H1 (cell line): ENCODE results near the gene PTPRH. TPM values are rescaled to one million over a fixed set of nuclear protein-coding genes. Genes with fewer than 3 reads are reported as not detected.

Source experiments
- CTCF ChIA-PET: fragments of 300-600 bp; sonication (Branson Sonifier 250); formaldehyde crosslinking; loops from one replicate; lab custom pipeline; 2021; ENCODE audit not compliant: partially characterized antibody; lab: Charles Lee
- POLR2A ChIA-PET: fragments of 300-600 bp; sonication (Branson Sonifier 250); formaldehyde crosslinking; loops from one replicate; lab custom pipeline; 2021; ENCODE audit warnings: inconsistent platforms; ENCODE audit not compliant: partially characterized antibody; lab: Charles Lee
- DNase-seq, 2 experiments: peaks; one replicate each; pipeline versions ENCODE4 v3.0.0 to v3.0.0-alpha.2; 2010 to 2022; ENCODE audit warnings: low spot score in 2 of 2, low read depth in 1 of 2, mixed read lengths in 1 of 2
- FAIRE-seq: peaks from 2 replicates; lab custom pipeline; 2011; peaks lifted over from hg19 to GRCh38; lab: Jason Lieb, UNC
- H2AFZ ChIP-seq: 2 replicates; pipeline ENCODE4 v1.8.1; 2012; ENCODE audit warnings: low read length, inconsistent platforms
- H2AK5ac ChIP-seq: 2 replicates; pipeline ENCODE4 v1.6.1; 2013; ENCODE audit warnings: low read depth, low read length
- H2BK120ac ChIP-seq: replicated peaks from 2 replicates; pipeline ENCODE3; 2013; ENCODE audit warnings: low read depth, low read length, inconsistent platforms
- H2BK12ac ChIP-seq: 2 replicates; pipeline ENCODE4 v1.6.1; 2013; ENCODE audit warnings: low read depth, low read length
- H2BK15ac ChIP-seq: 2 replicates; pipeline ENCODE4 v1.6.1; 2013; ENCODE audit warnings: low read length
- H2BK20ac ChIP-seq: 2 replicates; pipeline ENCODE4 v1.6.1; 2013; ENCODE audit warnings: low read length
- H2BK5ac ChIP-seq: 2 replicates; pipeline ENCODE4 v1.6.1; 2013; ENCODE audit warnings: low read depth, low read length
- H3K14ac ChIP-seq: 2 replicates; pipeline ENCODE4 v1.6.1; 2013; ENCODE audit warnings: inconsistent platforms; ENCODE audit not compliant: insufficient read length
- H3K18ac ChIP-seq: 2 replicates; pipeline ENCODE4 v1.6.1; 2013; ENCODE audit warnings: low read length; ENCODE audit errors: extremely low read depth
- H3K23ac ChIP-seq: 2 replicates; pipeline ENCODE4 v1.6.1; 2013; ENCODE audit warnings: inconsistent platforms; ENCODE audit not compliant: insufficient read length
- H3K23me2 ChIP-seq: 2 replicates; pipeline ENCODE4 v1.6.1; 2013; ENCODE audit warnings: low read depth, low read length
- H3K27ac ChIP-seq: 2 replicates; pipeline ENCODE4 v1.6.1; 2011; ENCODE audit warnings: low read depth, low read length, inconsistent platforms
- H3K27me3 ChIP-seq, 4 experiments: replicated peaks in 1 of 4; 1 replicate in 1 of 4; 2 replicates in 3 of 4; pipeline versions ENCODE4 v1.6.1 to v1.8.1; 2011 to 2013; ENCODE audit warnings: low read length in 3 of 4, mild to moderate bottlenecking in 3 of 4, inconsistent platforms in 2 of 4, mixed read lengths in 2 of 4, moderate library complexity in 1 of 4; ENCODE audit not compliant: control insufficient read depth in 3 of 4, insufficient read depth in 3 of 4; ENCODE audit errors: extremely low read depth in 1 of 4
- H3K36me3 ChIP-seq, 4 experiments: 2 replicates each; pipeline versions ENCODE4 v1.6.1 to v1.8.1; 2011 to 2013; ENCODE audit warnings: mild to moderate bottlenecking in 4 of 4, low read length in 3 of 4, moderate library complexity in 2 of 4, control low read depth in 1 of 4, inconsistent platforms in 1 of 4; ENCODE audit not compliant: insufficient read depth in 4 of 4, control insufficient read depth in 2 of 4
- H3K4ac ChIP-seq: replicated peaks from 2 replicates; pipeline ENCODE3; 2013; ENCODE audit warnings: low read length, low read depth, mixed read lengths, inconsistent platforms; ENCODE audit not compliant: insufficient read length
- H3K4me1 ChIP-seq, 4 experiments: replicated peaks in 1 of 4; 1 replicate in 1 of 4; 2 replicates in 3 of 4; pipeline versions ENCODE4 v1.6.1 to v1.8.1; 2011 to 2013; ENCODE audit warnings: low read length in 3 of 4, inconsistent platforms in 2 of 4, mixed read lengths in 1 of 4; ENCODE audit not compliant: insufficient read depth in 4 of 4, control insufficient read depth in 3 of 4
- H3K4me2 ChIP-seq, 2 experiments: 2 replicates each; pipeline versions ENCODE4 v1.6.1 to v1.8.1; 2011 to 2013; ENCODE audit warnings: low read depth in 2 of 2, low read length in 2 of 2, control low read depth in 1 of 2, inconsistent platforms in 1 of 2, mild to moderate bottlenecking in 1 of 2; ENCODE audit not compliant: insufficient read depth in 1 of 2
- H3K4me3 ChIP-seq, 4 experiments: fragments of 200-600, 300-600 bp in 1 of 4; sonication (generic), shearing (Covaris generic), sonication (Bioruptor Twin) in 1 of 4; 2 replicates each; pipeline versions ENCODE4 v1.5.1 to v1.8.1; 2011 to 2016; ENCODE audit warnings: low read length in 4 of 4, low read depth in 3 of 4, control low read depth in 2 of 4, inconsistent platforms in 2 of 4, mild to moderate bottlenecking in 2 of 4, mixed read lengths in 1 of 4, moderate library complexity in 1 of 4; ENCODE audit not compliant: insufficient read depth in 2 of 4; ENCODE audit errors: extremely low read depth in 1 of 4
- H3K56ac ChIP-seq: replicated peaks from 2 replicates; pipeline ENCODE3; 2013; ENCODE audit warnings: low read depth, mild to moderate bottlenecking, mixed read lengths, low read length, inconsistent platforms; ENCODE audit not compliant: insufficient read length
- H3K79me1 ChIP-seq: 2 replicates; pipeline ENCODE4 v1.6.1; 2013; ENCODE audit warnings: low read depth, low read length, control low read depth
- H3K79me2 ChIP-seq, 2 experiments: 2 replicates each; pipeline versions ENCODE4 v1.6.1 to v1.8.1; 2012 to 2013; ENCODE audit warnings: low read length in 2 of 2, mild to moderate bottlenecking in 2 of 2, inconsistent platforms in 1 of 2; ENCODE audit not compliant: insufficient read depth in 2 of 2, control insufficient read depth in 1 of 2
- H3K9ac ChIP-seq, 4 experiments: replicated peaks in 1 of 4; 1 replicate in 1 of 4; 2 replicates in 3 of 4; pipeline versions ENCODE4 v1.6.1 to v1.8.1; 2011 to 2013; ENCODE audit warnings: low read depth in 3 of 4, low read length in 3 of 4, control low read depth in 2 of 4, mild to moderate bottlenecking in 2 of 4, moderate library complexity in 2 of 4, inconsistent platforms in 1 of 4; ENCODE audit errors: extremely low read depth in 1 of 4
- H3K9me3 ChIP-seq, 2 experiments: 2 replicates each; pipeline versions ENCODE4 v1.6.1 to v1.8.1; 2012 to 2013; ENCODE audit warnings: mild to moderate bottlenecking in 2 of 2, moderate library complexity in 2 of 2, control low read depth in 1 of 2, inconsistent platforms in 1 of 2, low read depth in 1 of 2, low read length in 1 of 2, mixed read lengths in 1 of 2; ENCODE audit not compliant: insufficient read depth in 2 of 2
- H4K20me1 ChIP-seq, 2 experiments: replicated peaks in 1 of 2; 2 replicates each; pipeline versions ENCODE3 to v1.8.1; 2011 to 2013; ENCODE audit warnings: inconsistent platforms in 2 of 2, low read length in 2 of 2, mild to moderate bottlenecking in 1 of 2; ENCODE audit not compliant: insufficient read depth in 2 of 2, control insufficient read depth in 1 of 2
- H4K5ac ChIP-seq: 2 replicates; pipeline ENCODE4 v1.6.1; 2013; ENCODE audit warnings: low read length, low read depth, mixed read lengths, inconsistent platforms; ENCODE audit not compliant: insufficient read length
- H4K8ac ChIP-seq: 2 replicates; pipeline ENCODE4 v1.8.0; 2013; ENCODE audit warnings: mild to moderate bottlenecking, moderate library complexity, low read length, inconsistent platforms; ENCODE audit not compliant: insufficient read depth; ENCODE audit errors: extremely low read depth
- H4K91ac ChIP-seq: replicated peaks from 2 replicates; pipeline ENCODE3; 2013; ENCODE audit warnings: low read length, mixed read lengths, inconsistent platforms; ENCODE audit not compliant: insufficient read length
- CEBPB ChIP-seq: IDR thresholded peaks from 2 replicates; pipeline ENCODE4 v1.6.1; 2012; ENCODE audit warnings: low read depth, low read length
- CHD2 ChIP-seq: IDR thresholded peaks from 2 replicates; pipeline ENCODE4 v1.6.1; 2012; ENCODE audit warnings: low read length, improper control_type of control experiment
- EGR1 ChIP-seq: IDR thresholded peaks from 2 replicates; pipeline ENCODE4 v1.6.1; 2011; ENCODE audit warnings: low read depth, low read length, borderline replicate concordance
- MAFK ChIP-seq: IDR thresholded peaks from 2 replicates; pipeline ENCODE4 v1.6.1; 2012; ENCODE audit warnings: low read depth, mild to moderate bottlenecking, improper control_type of control experiment, low read length
- POLR2AphosphoS5 ChIP-seq: IDR thresholded peaks from 2 replicates; pipeline ENCODE4 v1.6.1; 2011; ENCODE audit warnings: low read depth, low read length
- SIX5 ChIP-seq: IDR thresholded peaks from 2 replicates; pipeline ENCODE4 v1.6.1; 2011; ENCODE audit warnings: mild to moderate bottlenecking, low read depth, low read length
- YY1 ChIP-seq: IDR thresholded peaks from 2 replicates; pipeline ENCODE4 v1.6.1; 2011; ENCODE audit warnings: low read depth, mild to moderate bottlenecking, low read length
- WGBS, 2 experiments: shearing (Covaris generic) in 1 of 2; methylation state at CpG; one replicate each; pipeline versions ENCODE4 v1.1.6 to v1.1.7; 2013 to 2015; ENCODE audit warnings: low lambda C conversion rate in 2 of 2, mixed read lengths in 2 of 2, inconsistent platforms in 1 of 2, low coverage in 1 of 2, missing lambda C conversion rate in 1 of 2; ENCODE audit not compliant: insufficient replicate concordance in 2 of 2, insufficient coverage in 1 of 2, insufficient read length in 1 of 2; ENCODE audit errors: extremely low coverage in 1 of 2, missing lambda C conversion rate in 1 of 2; 5-methylcytosine and 5-hydroxymethylcytosine counted together
- polyA plus RNA-seq, 7 experiments: library from polyadenylated mRNA; depleted of rRNA in 3 of 7; stranded (reverse) in 5 of 7; unstranded in 2 of 7; fragments of >200 nt in 5 of 7; fragments of 200-250 nt in 2 of 7; gene quantifications; 1 replicate in 5 of 7; 2 replicates in 1 of 7; 4 replicates in 1 of 7; pipeline versions ENCODE4 v1.2.1 to v1.2.3, GENCODE V29; 2011 to 2013; ENCODE audit warnings: missing spikeins in 2 of 7, mixed read lengths in 2 of 7
- total RNA-seq: library from RNA; stranded (reverse); fragmentation: NEBNext Ultra II Directional; extraction: Animal tissue kit (Norgen Biotek cat#: 25700); gene quantifications from 2 replicates; pipeline ENCODE4 v1.2.1, GENCODE V29; 2021
- TF ChIP-seq, protein P1 (sequence below), 3 experiments: IDR thresholded peaks; 1 replicate in 2 of 3; 2 replicates in 1 of 3; pipeline versions ENCODE4 v1.5.1 to v1.6.1; 2011; ENCODE audit warnings: low read length in 3 of 3, mild to moderate bottlenecking in 3 of 3, inconsistent platforms in 2 of 3, low read depth in 1 of 3, moderate library complexity in 1 of 3; ENCODE audit not compliant: insufficient read depth in 1 of 3; ENCODE audit errors: control extremely low read depth in 1 of 3

PTPRH gene
- total and polyA plus RNA-seq, 2 of the 8 experiments (the other 6 are each of a cell fraction or from before 2014, with no cell fraction given) = 0.30 to 0.39 TPM

DNA sequence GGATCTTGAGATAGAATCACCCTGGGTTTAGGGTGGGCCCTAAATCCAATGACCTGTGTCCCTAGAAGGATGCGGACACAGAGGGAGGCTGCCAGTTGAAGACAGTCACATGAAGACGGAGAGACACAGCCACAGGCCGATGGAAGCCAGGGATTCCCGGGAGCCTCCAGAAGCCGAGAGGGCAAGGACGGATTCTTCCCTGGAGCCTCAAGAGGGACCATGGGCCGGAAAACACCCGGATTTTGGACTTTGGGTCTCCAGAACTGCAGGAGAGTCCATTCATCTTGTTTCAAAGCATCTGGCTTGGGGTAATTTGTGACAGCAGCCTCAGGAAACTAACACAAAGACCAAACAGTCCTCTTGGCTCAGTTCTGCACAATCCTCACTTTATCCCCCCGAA is 17.0 kb upstream of the PTPRH start:
- peaks cover 3 to 18% of the 10 kb centered on the region in 2 experiments for H4K20me1 ChIP-seq
- no peak overlapping the region for H2BK12ac ChIP-seq
- H3K4ac ChIP-seq = no peak overlapping the region
- TF ChIP-seq EGR1 (no peak), CHD2 (no peak), SIX5 (no peak), MAFK (no peak), CEBPB (no peak), POLR2AphosphoS5 (no peak), YY1 (no peak)
- TF ChIP-seq, protein P1, sequence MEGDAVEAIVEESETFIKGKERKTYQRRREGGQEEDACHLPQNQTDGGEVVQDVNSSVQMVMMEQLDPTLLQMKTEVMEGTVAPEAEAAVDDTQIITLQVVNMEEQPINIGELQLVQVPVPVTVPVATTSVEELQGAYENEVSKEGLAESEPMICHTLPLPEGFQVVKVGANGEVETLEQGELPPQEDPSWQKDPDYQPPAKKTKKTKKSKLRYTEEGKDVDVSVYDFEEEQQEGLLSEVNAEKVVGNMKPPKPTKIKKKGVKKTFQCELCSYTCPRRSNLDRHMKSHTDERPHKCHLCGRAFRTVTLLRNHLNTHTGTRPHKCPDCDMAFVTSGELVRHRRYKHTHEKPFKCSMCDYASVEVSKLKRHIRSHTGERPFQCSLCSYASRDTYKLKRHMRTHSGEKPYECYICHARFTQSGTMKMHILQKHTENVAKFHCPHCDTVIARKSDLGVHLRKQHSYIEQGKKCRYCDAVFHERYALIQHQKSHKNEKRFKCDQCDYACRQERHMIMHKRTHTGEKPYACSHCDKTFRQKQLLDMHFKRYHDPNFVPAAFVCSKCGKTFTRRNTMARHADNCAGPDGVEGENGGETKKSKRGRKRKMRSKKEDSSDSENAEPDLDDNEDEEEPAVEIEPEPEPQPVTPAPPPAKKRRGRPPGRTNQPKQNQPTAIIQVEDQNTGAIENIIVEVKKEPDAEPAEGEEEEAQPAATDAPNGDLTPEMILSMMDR (IDR thresholded peaks at IDR 0.05; ENCODE audit: control extremely low read depth in 1 of 3, insufficient read depth in 1 of 3, low read depth in 1 of 3, low read length in 3 of 3) = no peak
- TF ChIP-seq, all 59 proteins: peak for 0
- H2AK5ac ChIP-seq = no peak overlapping the region
- CTCF ChIA-PET = no interaction called here
- no peaks in the 10 kb centered on the region for H3K79me2 ChIP-seq
- WGBS, 2 experiments = 86% methylated on average over 9 of the region's 9 CpGs; no CpG with 5 or more reads in 1 of the 2 experiments
- POLR2A ChIA-PET = interaction anchor here (1.3 kb wide), 1 partner anchor 33 kb away, joined by 3 read pairs; no protein-coding TSS in a partner anchor
- H3K4me3 ChIP-seq = no peak overlapping the region
- H2BK120ac ChIP-seq = no peak overlapping the region
- FAIRE-seq (no peak), DNase-seq (no peak)
- no peak overlapping the region for H3K18ac ChIP-seq
- H2BK20ac ChIP-seq = no peak overlapping the region
- no peaks in the 10 kb centered on the region for H3K9me3 ChIP-seq
- no peak overlapping the region for H3K56ac ChIP-seq
- no peak overlapping the region for H4K8ac ChIP-seq
- no peak overlapping the region for H3K4me2 ChIP-seq
- H3K79me1 ChIP-seq = no peaks in the 10 kb centered on the region
- H3K36me3 ChIP-seq = peaks cover 1 to 8% (median 4%) of the 10 kb centered on the region in 4 experiments; a peak in 5 of 8 replicates
- H2BK5ac ChIP-seq = no peak overlapping the region
- H3K27ac ChIP-seq = no peak overlapping the region
- H4K5ac ChIP-seq = no peak overlapping the region
- no peaks in the 10 kb centered on the region for H3K23me2 ChIP-seq
- H2AFZ ChIP-seq = no peak overlapping the region
- H2BK15ac ChIP-seq = no peak overlapping the region
- H3K23ac ChIP-seq = no peak overlapping the region
- no peaks in the 10 kb centered on the region for H3K4me1 ChIP-seq
- H3K14ac ChIP-seq = no peak overlapping the region
- no peak overlapping the region for H4K91ac ChIP-seq
- H3K27me3 ChIP-seq = no peaks in the 10 kb centered on the region
- no peak overlapping the region for H3K9ac ChIP-seq
